GM23338 (cell line): ENCODE data around the gene TPSAB1.

Source experiments
- CREB1 ChIP-seq: fragments of 250-450 bp; sonication (Bioruptor Pico); IDR thresholded peaks from 2 replicates; pipeline ENCODE4 v1.5.0; 2020; ENCODE audit warnings: low read depth, mild to moderate bottlenecking, moderate library complexity
- EZH2 ChIP-seq: fragments of 200-600 bp; sonication (generic); IDR thresholded peaks from one replicate; pipeline ENCODE4 v1.8.0; 2017; ENCODE audit warnings: antibody characterized with exemption, mild to moderate bottlenecking, low read depth; ENCODE audit not compliant: unreplicated experiment
- EZH2phosphoT487 ChIP-seq: fragments of 200-600 bp; sonication (generic); IDR thresholded peaks from one replicate; pipeline ENCODE4 v1.8.1; 2018; ENCODE audit warnings: antibody characterized with exemption; ENCODE audit not compliant: unreplicated experiment
- POLR2AphosphoS5 ChIP-seq: IDR thresholded peaks from 2 replicates; pipeline ENCODE4 v1.6.1; 2016; ENCODE audit warnings: antibody characterized with exemption, low read depth
- ZNF114 ChIP-seq: fragments of 250-450 bp; sonication (Bioruptor Pico); IDR thresholded peaks from 2 replicates; pipeline ENCODE4 v1.5.0; 2020; ENCODE audit warnings: mild to moderate bottlenecking, moderate library complexity
- TF ChIP-seq, protein P1 (sequence below), 2 experiments: fragments of 200-600 bp in 1 of 2; sonication (generic) in 1 of 2; conservative IDR thresholded peaks; 2 replicates each; pipeline versions ENCODE4 v1.5.1 to v1.6.1; 2016 to 2017; ENCODE audit warnings: antibody characterized with exemption in 2 of 2, low read depth in 2 of 2, mild to moderate bottlenecking in 2 of 2, moderate library complexity in 1 of 2
- TF ChIP-seq, protein P2 (sequence below): IDR thresholded peaks from 2 replicates; pipeline ENCODE4 v1.6.1; 2016; ENCODE audit warnings: antibody characterized with exemption
- TF ChIP-seq, protein P3 (sequence below): IDR thresholded peaks from one replicate; pipeline ENCODE4 v1.6.1; 2018; ENCODE audit warnings: antibody characterized with exemption; ENCODE audit not compliant: unreplicated experiment

DNA sequence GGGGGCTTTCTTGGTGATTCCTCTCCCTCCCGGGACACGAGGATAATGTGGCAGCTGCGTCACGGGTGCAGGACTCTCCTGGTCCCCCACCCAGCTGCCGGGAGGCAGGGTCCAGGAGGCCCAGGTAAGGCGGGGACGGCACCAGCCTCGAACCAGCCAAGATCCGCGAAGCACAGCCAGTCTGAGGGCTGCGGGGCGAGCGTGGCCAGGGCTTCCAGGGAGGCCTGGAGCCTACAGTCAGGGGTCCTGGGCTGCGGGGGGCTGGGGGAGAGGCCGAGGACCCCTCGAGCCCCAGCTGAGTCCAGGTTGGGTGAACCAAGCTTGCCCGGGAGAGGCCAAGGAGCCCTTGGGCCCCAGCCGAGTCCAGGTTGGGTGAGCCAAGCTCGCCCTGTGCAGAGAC, 25.3 kb downstream of the TPSAB1 start:
- TF ChIP-seq, protein P1, sequence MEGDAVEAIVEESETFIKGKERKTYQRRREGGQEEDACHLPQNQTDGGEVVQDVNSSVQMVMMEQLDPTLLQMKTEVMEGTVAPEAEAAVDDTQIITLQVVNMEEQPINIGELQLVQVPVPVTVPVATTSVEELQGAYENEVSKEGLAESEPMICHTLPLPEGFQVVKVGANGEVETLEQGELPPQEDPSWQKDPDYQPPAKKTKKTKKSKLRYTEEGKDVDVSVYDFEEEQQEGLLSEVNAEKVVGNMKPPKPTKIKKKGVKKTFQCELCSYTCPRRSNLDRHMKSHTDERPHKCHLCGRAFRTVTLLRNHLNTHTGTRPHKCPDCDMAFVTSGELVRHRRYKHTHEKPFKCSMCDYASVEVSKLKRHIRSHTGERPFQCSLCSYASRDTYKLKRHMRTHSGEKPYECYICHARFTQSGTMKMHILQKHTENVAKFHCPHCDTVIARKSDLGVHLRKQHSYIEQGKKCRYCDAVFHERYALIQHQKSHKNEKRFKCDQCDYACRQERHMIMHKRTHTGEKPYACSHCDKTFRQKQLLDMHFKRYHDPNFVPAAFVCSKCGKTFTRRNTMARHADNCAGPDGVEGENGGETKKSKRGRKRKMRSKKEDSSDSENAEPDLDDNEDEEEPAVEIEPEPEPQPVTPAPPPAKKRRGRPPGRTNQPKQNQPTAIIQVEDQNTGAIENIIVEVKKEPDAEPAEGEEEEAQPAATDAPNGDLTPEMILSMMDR (conservative IDR thresholded peaks at IDR 0.05; ENCODE audit: low read depth in 2 of 2), result no peak
- TF ChIP-seq EZH2 (no peak), CREB1 (CRISPR knock-in tag) (no peak), EZH2phosphoT487 (no peak), POLR2AphosphoS5 (no peak), ZNF114 (CRISPR knock-in tag) (no peak)
- TF ChIP-seq, protein P2, sequence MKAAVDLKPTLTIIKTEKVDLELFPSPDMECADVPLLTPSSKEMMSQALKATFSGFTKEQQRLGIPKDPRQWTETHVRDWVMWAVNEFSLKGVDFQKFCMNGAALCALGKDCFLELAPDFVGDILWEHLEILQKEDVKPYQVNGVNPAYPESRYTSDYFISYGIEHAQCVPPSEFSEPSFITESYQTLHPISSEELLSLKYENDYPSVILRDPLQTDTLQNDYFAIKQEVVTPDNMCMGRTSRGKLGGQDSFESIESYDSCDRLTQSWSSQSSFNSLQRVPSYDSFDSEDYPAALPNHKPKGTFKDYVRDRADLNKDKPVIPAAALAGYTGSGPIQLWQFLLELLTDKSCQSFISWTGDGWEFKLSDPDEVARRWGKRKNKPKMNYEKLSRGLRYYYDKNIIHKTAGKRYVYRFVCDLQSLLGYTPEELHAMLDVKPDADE, result no peak
- TF ChIP-seq, protein P3, sequence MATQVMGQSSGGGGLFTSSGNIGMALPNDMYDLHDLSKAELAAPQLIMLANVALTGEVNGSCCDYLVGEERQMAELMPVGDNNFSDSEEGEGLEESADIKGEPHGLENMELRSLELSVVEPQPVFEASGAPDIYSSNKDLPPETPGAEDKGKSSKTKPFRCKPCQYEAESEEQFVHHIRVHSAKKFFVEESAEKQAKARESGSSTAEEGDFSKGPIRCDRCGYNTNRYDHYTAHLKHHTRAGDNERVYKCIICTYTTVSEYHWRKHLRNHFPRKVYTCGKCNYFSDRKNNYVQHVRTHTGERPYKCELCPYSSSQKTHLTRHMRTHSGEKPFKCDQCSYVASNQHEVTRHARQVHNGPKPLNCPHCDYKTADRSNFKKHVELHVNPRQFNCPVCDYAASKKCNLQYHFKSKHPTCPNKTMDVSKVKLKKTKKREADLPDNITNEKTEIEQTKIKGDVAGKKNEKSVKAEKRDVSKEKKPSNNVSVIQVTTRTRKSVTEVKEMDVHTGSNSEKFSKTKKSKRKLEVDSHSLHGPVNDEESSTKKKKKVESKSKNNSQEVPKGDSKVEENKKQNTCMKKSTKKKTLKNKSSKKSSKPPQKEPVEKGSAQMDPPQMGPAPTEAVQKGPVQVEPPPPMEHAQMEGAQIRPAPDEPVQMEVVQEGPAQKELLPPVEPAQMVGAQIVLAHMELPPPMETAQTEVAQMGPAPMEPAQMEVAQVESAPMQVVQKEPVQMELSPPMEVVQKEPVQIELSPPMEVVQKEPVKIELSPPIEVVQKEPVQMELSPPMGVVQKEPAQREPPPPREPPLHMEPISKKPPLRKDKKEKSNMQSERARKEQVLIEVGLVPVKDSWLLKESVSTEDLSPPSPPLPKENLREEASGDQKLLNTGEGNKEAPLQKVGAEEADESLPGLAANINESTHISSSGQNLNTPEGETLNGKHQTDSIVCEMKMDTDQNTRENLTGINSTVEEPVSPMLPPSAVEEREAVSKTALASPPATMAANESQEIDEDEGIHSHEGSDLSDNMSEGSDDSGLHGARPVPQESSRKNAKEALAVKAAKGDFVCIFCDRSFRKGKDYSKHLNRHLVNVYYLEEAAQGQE, result no peak
